Ectodermal cell (in vitro differentiated cells): ENCODE measurements around the gene DOCK8.

Experiments used
- H3K27ac ChIP-seq: 2 replicates; pipeline ENCODE4 v1.7.0; 2013; ENCODE audit warnings: mild to moderate bottlenecking, low read depth, low read length; ENCODE audit not compliant: insufficient read depth, poor library complexity, severe bottlenecking
- H3K27me3 ChIP-seq: 2 replicates; pipeline ENCODE4 v1.7.0; 2013; ENCODE audit warnings: mild to moderate bottlenecking, low read length; ENCODE audit not compliant: insufficient read depth, control insufficient read depth, poor library complexity, severe bottlenecking
- H3K36me3 ChIP-seq: one replicate; pipeline ENCODE4 v1.7.0; 2013; ENCODE audit warnings: low read length; ENCODE audit not compliant: control insufficient read depth, insufficient read depth
- H3K4me1 ChIP-seq: one replicate; pipeline ENCODE4 v1.7.0; 2013; ENCODE audit warnings: low read length; ENCODE audit not compliant: control insufficient read depth, insufficient read depth
- H3K4me3 ChIP-seq: 2 replicates; pipeline ENCODE4 v1.7.0; 2013; ENCODE audit warnings: low read depth, low read length, control low read depth; ENCODE audit not compliant: insufficient read depth
- H3K9me3 ChIP-seq: 2 replicates; pipeline ENCODE4 v1.7.0; 2013; ENCODE audit warnings: mild to moderate bottlenecking, low read length, moderate library complexity; ENCODE audit not compliant: control insufficient read depth
- WGBS, 2 experiments: methylation state at CpG; one replicate each; pipeline ENCODE4 v1.1.7; 2013; ENCODE audit warnings: missing lambda C conversion rate in 2 of 2; 5-methylcytosine and 5-hydroxymethylcytosine counted together

The DOCK8 gene

DNA sequence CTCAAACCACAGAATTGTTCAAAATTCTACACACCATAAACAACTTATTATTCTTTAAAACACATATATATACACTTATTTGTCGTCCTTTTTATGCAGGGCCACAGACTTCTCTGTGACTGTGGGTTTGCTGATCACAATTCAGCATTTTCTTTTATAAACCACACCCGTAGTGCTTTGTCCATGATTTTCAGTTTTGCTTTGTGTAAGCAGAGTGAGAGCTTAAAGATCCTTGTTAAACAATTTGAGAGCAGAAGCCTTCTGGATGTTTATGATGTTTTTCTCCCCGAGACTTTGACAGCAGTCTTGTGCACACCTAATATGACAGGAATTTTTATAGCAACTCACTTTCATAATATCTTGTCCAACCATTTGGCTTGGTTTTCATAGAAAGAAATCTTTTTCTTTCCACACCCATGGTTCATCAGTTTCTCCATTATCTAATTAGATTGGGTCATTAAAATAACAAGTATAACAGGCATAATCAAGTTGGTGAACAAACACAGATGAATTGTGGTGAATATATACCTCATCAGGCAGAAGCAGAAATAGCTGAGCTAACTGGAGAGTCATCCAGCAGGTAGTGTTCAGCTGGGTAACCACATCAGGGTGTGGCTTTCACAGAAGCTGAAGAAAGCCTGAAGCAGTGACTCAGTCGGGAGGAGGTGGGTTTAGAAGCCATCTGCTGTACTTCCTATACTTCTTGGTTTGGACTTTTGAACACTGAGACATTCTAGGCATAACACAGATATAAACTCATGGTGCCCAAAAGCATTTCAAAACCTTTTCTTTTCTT, 232.8 kb downstream of the DOCK8 start:
- no peaks in the 10 kb centered on the region for H3K9me3 ChIP-seq
- 66 to 68% methylated on average over 4 of the region's 4 CpGs for WGBS, 2 experiments
- H3K4me1 ChIP-seq = no peaks in the 10 kb centered on the region
- no peaks in the 10 kb centered on the region for H3K36me3 ChIP-seq
- no peak overlapping the region for H3K27ac ChIP-seq
- H3K27me3 ChIP-seq = no peaks in the 10 kb centered on the region
- no peak overlapping the region for H3K4me3 ChIP-seq

DNA sequence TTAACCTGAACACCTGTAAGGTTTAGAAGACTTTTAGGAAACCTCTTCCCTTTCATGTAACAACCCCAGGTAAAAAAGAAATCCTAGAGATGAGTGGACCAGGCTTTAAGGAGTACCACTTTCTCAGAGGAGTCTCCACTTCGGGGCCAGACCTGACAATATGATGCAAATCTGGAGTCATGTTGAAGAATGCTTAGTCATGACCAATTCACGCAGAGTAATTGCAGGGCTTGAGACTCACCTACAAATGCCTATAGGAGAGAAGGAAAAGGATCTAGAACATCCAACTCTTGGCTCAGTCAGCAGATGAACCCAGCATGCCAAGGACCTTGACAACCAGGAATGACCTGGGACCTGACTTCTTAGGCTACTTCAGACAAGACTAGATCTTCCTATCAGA, 235.4 kb downstream of the DOCK8 start:
- no peaks in the 10 kb centered on the region for H3K36me3 ChIP-seq
- no peak overlapping the region for H3K4me3 ChIP-seq
- no peaks in the 10 kb centered on the region for H3K9me3 ChIP-seq
- no peak overlapping the region for H3K27ac ChIP-seq
- no peaks in the 10 kb centered on the region for H3K27me3 ChIP-seq
- H3K4me1 ChIP-seq = no peaks in the 10 kb centered on the region
- WGBS, 2 experiments = 92 to 97% methylated on average over 2 of the region's 2 CpGs

DNA sequence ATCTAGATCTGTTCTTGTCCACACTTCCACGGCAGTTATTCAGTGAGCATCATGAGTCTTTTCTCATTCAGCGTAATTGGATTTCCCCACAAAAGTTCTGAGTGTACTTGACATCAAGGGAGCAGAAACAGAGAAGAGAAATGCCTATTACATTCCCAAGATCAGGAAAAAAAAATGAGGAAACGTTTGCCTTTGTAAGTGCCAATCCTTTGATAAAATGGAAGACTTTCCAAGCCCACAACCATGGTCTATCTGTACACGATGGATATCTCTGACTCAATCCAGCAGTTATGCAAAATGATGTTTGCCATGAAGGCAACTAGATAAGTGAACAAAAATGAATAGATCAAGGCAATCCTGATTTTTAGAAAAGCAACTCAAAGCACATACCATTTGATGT, 235.9 kb downstream of the DOCK8 start:
- Histone ChIP-seq H3K9me3 (no peaks in the 10 kb centered on the region), H3K4me3 (no peak overlapping the region), H3K27ac (no peak overlapping the region), H3K4me1 (no peaks in the 10 kb centered on the region), H3K36me3 (no peaks in the 10 kb centered on the region), H3K27me3 (no peaks in the 10 kb centered on the region)
- 89 to 95% methylated on average over 4 of the region's 4 CpGs for WGBS, 2 experiments

DNA sequence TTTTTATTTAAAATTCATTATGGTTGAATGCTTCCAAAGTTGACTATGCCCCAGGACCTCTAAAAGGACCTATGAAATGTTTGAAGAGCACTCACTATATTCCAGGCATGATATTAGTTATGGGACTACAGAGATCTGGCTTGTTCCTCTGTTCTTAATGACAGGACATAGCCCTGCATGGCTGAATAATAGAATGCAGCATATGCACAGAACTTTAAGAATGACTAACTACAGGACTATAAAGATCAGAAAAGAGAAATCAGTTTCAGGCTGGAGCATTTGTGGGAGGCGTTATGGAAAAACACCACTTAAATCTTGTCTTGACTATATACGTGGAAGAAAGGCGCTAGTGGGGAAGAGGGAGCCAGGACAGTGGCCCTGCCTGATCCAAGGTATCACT, 239.2 kb downstream of the DOCK8 start:
- Histone ChIP-seq H3K4me3 (no peak overlapping the region), H3K36me3 (no peaks in the 10 kb centered on the region), H3K4me1 (no peaks in the 10 kb centered on the region), H3K27me3 (no peaks in the 10 kb centered on the region), H3K27ac (no peak overlapping the region), H3K9me3 (no peaks in the 10 kb centered on the region)
- whole genome bisulfite sequencing, 2 experiments = 90 to 94% methylated on average over 3 of the region's 3 CpGs

DNA sequence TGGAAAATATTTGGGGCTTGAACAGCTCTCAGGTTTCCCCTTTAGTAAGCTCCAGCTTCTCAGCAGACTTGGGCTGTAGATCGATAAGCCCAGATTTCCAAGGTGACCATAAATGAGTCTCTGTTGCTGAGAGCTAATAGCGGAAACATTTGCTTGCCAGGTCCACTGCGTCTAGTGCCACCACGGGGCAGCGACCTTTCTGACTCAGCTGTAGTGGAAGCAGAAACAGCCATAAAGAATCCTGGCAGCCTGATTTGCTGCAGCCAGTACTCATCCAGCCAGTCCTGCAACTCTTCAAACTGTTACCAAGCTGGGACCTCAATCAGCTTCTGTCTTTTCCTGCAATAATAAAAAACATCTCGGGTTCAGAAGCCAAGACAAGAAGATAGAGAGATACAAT, 241.7 kb downstream of the DOCK8 start:
- H3K36me3 ChIP-seq = no peaks in the 10 kb centered on the region
- no peak overlapping the region for H3K27ac ChIP-seq
- H3K4me1 ChIP-seq = no peaks in the 10 kb centered on the region
- no peaks in the 10 kb centered on the region for H3K27me3 ChIP-seq
- 91% methylated on average over 6 of the region's 6 CpGs for WGBS, 2 experiments
- H3K4me3 ChIP-seq = no peak overlapping the region
- no peaks in the 10 kb centered on the region for H3K9me3 ChIP-seq

DNA sequence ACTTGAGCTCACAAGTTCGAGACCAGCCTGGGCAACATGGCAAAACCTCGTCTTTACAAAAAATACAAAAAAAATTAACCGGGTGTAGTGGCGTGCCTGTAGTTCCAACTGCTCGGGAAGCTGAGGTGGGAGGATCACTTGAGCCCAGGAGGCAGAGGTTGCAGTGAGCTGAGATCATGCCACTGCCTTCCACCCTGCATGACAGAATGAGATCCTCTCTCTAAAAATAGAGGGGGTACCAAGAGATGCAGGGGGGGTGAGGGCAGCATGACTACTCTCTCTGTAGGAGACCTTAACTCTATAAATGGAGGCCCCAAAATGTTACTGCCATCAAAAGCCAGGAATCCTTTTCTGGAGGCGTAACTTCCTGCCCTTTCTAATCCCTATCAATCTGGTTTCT, 243.9 kb downstream of the DOCK8 start:
- Histone ChIP-seq H3K4me1 (no peaks in the 10 kb centered on the region), H3K27ac (no peak overlapping the region), H3K4me3 (no peak overlapping the region), H3K9me3 (no peaks in the 10 kb centered on the region), H3K27me3 (no peaks in the 10 kb centered on the region), H3K36me3 (no peaks in the 10 kb centered on the region)
- WGBS, 2 experiments = 91 to 93% methylated on average over 6 of the region's 6 CpGs

DNA sequence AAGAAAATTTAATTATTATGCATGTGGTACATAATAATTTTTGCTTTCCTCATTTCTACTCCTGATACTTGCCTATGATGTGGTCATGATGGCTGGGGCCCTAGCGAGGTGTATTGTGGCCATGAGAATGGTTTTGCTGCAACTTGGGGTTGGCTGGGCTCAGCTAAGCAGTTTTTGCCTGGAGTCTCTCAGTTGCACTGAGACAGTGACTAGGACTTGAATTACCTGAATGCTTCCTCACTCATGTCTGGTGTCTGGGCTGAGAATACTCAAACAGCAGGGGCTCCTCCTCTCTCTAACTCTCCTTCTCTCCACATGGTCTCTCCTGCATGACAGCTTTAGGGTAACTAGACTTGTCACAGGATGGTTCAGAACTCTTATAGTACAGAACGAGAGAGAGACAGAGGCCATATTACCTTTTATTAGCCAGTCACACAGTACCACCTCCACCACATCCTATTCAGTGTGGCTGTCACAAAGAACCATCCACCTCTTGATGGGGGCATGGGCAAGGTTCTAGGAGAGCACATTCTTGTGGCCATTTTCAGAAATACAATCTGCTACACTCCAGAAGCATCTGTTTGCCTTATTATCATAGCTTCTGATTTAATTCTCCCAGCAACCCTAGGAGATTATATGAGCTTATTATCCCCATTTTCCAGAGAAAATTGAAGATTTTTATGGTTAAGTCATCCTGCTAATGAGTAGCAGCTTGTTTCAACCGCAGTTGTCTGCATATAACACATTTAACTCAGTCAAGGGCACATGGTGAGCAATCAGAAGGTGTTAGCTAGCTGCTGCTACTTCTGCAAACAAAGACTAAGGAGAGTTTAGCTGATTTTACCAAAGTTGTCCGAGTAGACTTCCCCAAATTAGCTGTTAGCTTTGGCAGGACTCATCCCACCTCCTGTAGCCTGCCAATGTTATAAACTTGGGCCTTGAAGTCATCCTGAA, 245.1 kb downstream of the DOCK8 start:
- H3K27me3 ChIP-seq = no peaks in the 10 kb centered on the region

DNA sequence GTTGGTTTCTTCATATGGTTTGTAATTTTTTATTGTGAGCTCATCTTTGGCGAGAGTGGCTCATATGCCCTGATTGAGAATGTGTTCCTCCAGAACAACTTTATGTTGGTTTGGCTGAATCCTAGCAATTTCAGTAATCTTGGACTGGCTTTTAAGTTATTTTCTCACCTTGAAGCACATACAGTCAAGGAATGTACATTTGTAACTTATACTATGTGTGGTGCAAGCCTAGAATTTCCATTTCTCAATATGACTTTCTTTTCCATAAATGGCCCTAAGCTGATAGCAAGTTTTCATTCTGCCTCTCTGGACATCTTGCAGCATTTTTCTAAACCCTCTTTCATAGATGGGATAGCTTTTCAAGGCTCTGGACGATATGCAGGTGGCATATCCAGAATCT, 247.5 kb downstream of the DOCK8 start:
- WGBS, 2 experiments = 91% methylated on average over 2 of the region's 2 CpGs
- no peak overlapping the region for H3K4me3 ChIP-seq
- H3K27me3 ChIP-seq = no peaks in the 10 kb centered on the region
- H3K9me3 ChIP-seq = no peaks in the 10 kb centered on the region
- H3K27ac ChIP-seq = no peak overlapping the region
- no peaks in the 10 kb centered on the region for H3K4me1 ChIP-seq
- H3K36me3 ChIP-seq = no peaks in the 10 kb centered on the region

More for the DNA sequence above, 245.1 kb downstream of the DOCK8 start:
- Histone ChIP-seq H3K4me1 (no peaks in the 10 kb centered on the region), H3K27ac (no peak overlapping the region), H3K9me3 (no peaks in the 10 kb centered on the region), H3K36me3 (no peaks in the 10 kb centered on the region), H3K4me3 (no peak overlapping the region)
- 90 to 93% methylated on average over 4 of the region's 4 CpGs for WGBS, 2 experiments

DNA sequence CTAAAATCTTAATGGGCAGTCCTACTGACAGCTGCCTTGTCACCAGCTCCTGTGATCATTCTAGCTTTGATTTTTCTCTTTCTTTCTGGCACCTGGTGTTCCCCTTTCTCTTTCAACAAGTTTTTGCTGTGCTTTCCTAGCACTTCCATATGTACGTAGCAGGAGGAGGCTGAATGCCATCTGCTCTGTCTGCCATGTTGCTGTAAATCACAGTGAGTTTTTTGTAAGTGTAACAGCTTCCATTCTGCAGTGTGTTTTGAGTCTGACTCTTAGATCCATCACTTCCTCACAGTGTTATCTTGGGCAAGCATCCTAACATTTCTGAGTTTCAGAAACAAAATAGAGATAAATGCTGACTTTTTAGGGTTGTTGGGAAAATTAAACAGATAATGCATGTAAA, 247.9 kb downstream of the DOCK8 start:
- H3K4me1 ChIP-seq = no peaks in the 10 kb centered on the region
- H3K36me3 ChIP-seq = no peaks in the 10 kb centered on the region
- no peak overlapping the region for H3K4me3 ChIP-seq
- no peak overlapping the region for H3K27ac ChIP-seq
- no peaks in the 10 kb centered on the region for H3K9me3 ChIP-seq
- 100% methylated on average over 1 of the region's 1 CpG for WGBS, 2 experiments
- no peaks in the 10 kb centered on the region for H3K27me3 ChIP-seq

DNA sequence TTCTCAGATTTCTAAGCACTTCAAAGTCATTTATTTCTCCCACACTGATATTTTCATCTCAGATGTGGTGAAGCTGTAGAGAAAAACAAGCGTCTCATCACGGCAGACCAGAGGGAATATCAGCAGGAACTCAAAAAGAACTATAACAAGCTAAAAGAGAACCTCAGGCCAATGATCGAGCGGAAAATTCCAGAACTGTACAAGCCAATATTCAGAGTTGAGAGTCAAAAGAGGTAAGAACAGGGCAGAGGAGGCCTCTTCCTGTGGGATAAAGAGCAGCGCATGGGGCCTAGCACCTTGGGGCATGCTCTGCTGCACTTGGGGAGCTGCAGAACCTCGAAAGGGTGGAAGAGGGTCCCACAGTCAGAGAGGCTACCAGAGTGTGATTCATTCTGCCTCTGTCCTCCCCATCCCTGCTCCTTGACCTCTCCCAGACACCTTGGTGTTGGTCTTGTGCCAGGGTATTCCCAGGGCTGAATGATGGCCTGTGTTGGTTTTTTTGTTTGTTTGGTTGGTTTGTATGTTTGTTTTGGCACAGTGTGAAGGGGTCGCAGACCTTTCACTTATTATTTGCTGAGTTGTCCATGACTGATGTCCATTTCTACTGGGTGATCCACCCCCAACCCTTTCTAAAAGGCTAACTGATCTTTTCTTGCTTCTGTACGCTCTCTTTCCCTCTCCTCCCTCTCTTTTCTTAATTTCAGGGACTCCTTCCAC, 248.9 kb downstream of the DOCK8 start:
- WGBS, 2 experiments = 94% methylated on average over 8 of the region's 8 CpGs
- no peak overlapping the region for H3K4me3 ChIP-seq
- H3K36me3 ChIP-seq = no peaks in the 10 kb centered on the region
- no peaks in the 10 kb centered on the region for H3K4me1 ChIP-seq
- no peaks in the 10 kb centered on the region for H3K9me3 ChIP-seq
- no peaks in the 10 kb centered on the region for H3K27me3 ChIP-seq
- no peak overlapping the region for H3K27ac ChIP-seq
